IPS-15b (cell line): ENCODE data around the gene ATF6.

Experiments
- H3K27me3 ChIP-seq: one replicate; pipeline ENCODE4 v1.6.1; 2013; ENCODE audit warnings: low read length; ENCODE audit not compliant: control insufficient read depth, insufficient read depth
- H3K36me3 ChIP-seq: one replicate; pipeline ENCODE4 v1.6.1; 2013; ENCODE audit warnings: low read length; ENCODE audit not compliant: control insufficient read depth, insufficient read depth
- H3K4me1 ChIP-seq: one replicate; pipeline ENCODE4 v1.6.1; 2013; ENCODE audit warnings: mild to moderate bottlenecking, low read length; ENCODE audit not compliant: control insufficient read depth, insufficient read depth
- H3K4me3 ChIP-seq: one replicate; pipeline ENCODE4 v1.5.1; 2013; ENCODE audit warnings: low read depth, low read length
- H3K9ac ChIP-seq: one replicate; pipeline ENCODE4 v1.6.1; 2013; ENCODE audit warnings: low read depth, mild to moderate bottlenecking, low read length
- H3K9me3 ChIP-seq: one replicate; pipeline ENCODE4 v1.6.1; 2013; ENCODE audit warnings: mild to moderate bottlenecking, low read length; ENCODE audit not compliant: control insufficient read depth, insufficient read depth

Gene ATF6

GRCh38 chr1:161725908-161726472, 40.1 kb upstream of the ATF6 start:
- Histone ChIP-seq H3K9me3 (no peaks in the 10 kb centered on the region), H3K4me1 (peaks cover 3% of the 10 kb centered on the region), H3K4me3 (peak overlapping the region; percentile 88), H3K36me3 (no peaks in the 10 kb centered on the region), H3K27me3 (peaks cover 43% of the 10 kb centered on the region), H3K9ac (peak overlapping the region; percentile 40)

GRCh38 chr1:161726473-161727255, 39.5 kb upstream of the ATF6 start:
- Histone ChIP-seq H3K9ac (peak overlapping the region; percentile 91), H3K27me3 (peaks cover 41% of the 10 kb centered on the region), H3K9me3 (no peaks in the 10 kb centered on the region), H3K4me3 (peak overlapping the region; percentile 88), H3K4me1 (peaks cover 3% of the 10 kb centered on the region), H3K36me3 (no peaks in the 10 kb centered on the region)

GRCh38 chr1:161727256-161727924, 38.7 kb upstream of the ATF6 start:
- Histone ChIP-seq H3K4me3 (peak overlapping the region; percentile 74), H3K4me1 (peaks cover 3% of the 10 kb centered on the region), H3K9ac (peak overlapping the region; percentile 91)

GRCh38 chr1:161728376-161729226, 37.5 kb upstream of the ATF6 start:
- H3K27me3 ChIP-seq, result peaks cover 30% of the 10 kb centered on the region
- no peak overlapping the region for H3K9ac ChIP-seq
- peaks cover 3% of the 10 kb centered on the region for H3K4me1 ChIP-seq
- H3K4me3 ChIP-seq, result no peak overlapping the region
- no peaks in the 10 kb centered on the region for H3K9me3 ChIP-seq
- H3K36me3 ChIP-seq, result no peaks in the 10 kb centered on the region

More at GRCh38 chr1:161727256-161727924, 38.7 kb upstream of the ATF6 start:
- no peaks in the 10 kb centered on the region for H3K9me3 ChIP-seq
- H3K27me3 ChIP-seq, result peaks cover 39% of the 10 kb centered on the region
- no peaks in the 10 kb centered on the region for H3K36me3 ChIP-seq

GRCh38 chr1:161730050-161730564, 36.0 kb upstream of the ATF6 start:
- Histone ChIP-seq H3K9me3 (no peaks in the 10 kb centered on the region), H3K9ac (no peak overlapping the region), H3K4me1 (peaks cover 3% of the 10 kb centered on the region), H3K27me3 (peaks cover 17% of the 10 kb centered on the region), H3K4me3 (no peak overlapping the region), H3K36me3 (no peaks in the 10 kb centered on the region)

- Histone ChIP-seq H3K4me1 (peaks cover 8% of the 10 kb centered on the region), H3K27me3 (peaks cover 6% of the 10 kb centered on the region), H3K9me3 (no peaks in the 10 kb centered on the region), H3K36me3 (no peaks in the 10 kb centered on the region), H3K9ac (no peak overlapping the region), H3K4me3 (no peak overlapping the region)
Measured at GRCh38 chr1:161731241-161731640, 34.9 kb upstream of the ATF6 start.

- peaks cover 15% of the 10 kb centered on the region for H3K4me1 ChIP-seq
Measured at GRCh38 chr1:161731981-161732718, 34.0 kb upstream of the ATF6 start.

GRCh38 chr1:161733526-161733925, 32.6 kb upstream of the ATF6 start:
- H3K27me3 ChIP-seq, result no peaks in the 10 kb centered on the region
- no peaks in the 10 kb centered on the region for H3K36me3 ChIP-seq
- no peak overlapping the region for H3K4me3 ChIP-seq
- H3K9me3 ChIP-seq, result no peaks in the 10 kb centered on the region
- H3K4me1 ChIP-seq, result peaks cover 23% of the 10 kb centered on the region
- H3K9ac ChIP-seq, result no peak overlapping the region

More at GRCh38 chr1:161731981-161732718, 34.0 kb upstream of the ATF6 start:
- Histone ChIP-seq H3K9ac (no peak overlapping the region), H3K36me3 (no peaks in the 10 kb centered on the region), H3K27me3 (peaks cover 3% of the 10 kb centered on the region), H3K9me3 (no peaks in the 10 kb centered on the region), H3K4me3 (no peak overlapping the region)

GRCh38 chr1:161735837-161736236, 30.3 kb upstream of the ATF6 start:
- Histone ChIP-seq H3K4me3 (no peak overlapping the region), H3K27me3 (no peaks in the 10 kb centered on the region), H3K9ac (no peak overlapping the region), H3K4me1 (peaks cover 23% of the 10 kb centered on the region), H3K9me3 (no peaks in the 10 kb centered on the region), H3K36me3 (no peaks in the 10 kb centered on the region)

GRCh38 chr1:161736335-161736969, 29.7 kb upstream of the ATF6 start:
- no peaks in the 10 kb centered on the region for H3K27me3 ChIP-seq
- no peak overlapping the region for H3K9ac ChIP-seq
- H3K36me3 ChIP-seq, result no peaks in the 10 kb centered on the region
- peak overlapping the region; percentile 12 for H3K4me3 ChIP-seq
- no peaks in the 10 kb centered on the region for H3K9me3 ChIP-seq
- peaks cover 23% of the 10 kb centered on the region for H3K4me1 ChIP-seq
